PFSK-1 (cell line): ENCODE measurements around the gene MTSS2.

Experiments used
- FOXP2 ChIP-seq: optimal IDR thresholded peaks from 2 replicates; pipeline ENCODE3; 2011; ENCODE audit warnings: borderline replicate concordance, control low read depth, inconsistent platforms; ENCODE audit not compliant: insufficient read depth; ENCODE audit errors: extremely low read length, extremely low read depth
- POLR2AphosphoS5 ChIP-seq: IDR thresholded peaks from 2 replicates; pipeline ENCODE4 v1.6.1; 2012; ENCODE audit warnings: low read depth, mild to moderate bottlenecking, control low read depth, low read length, moderate library complexity
- REST ChIP-seq, 2 experiments: IDR thresholded peaks; 2 replicates each; pipeline versions ENCODE4 v1.6.1 to v1.8.0; 2011 to 2012; ENCODE audit warnings: low read depth in 2 of 2, low read length in 2 of 2, control low read depth in 1 of 2, inconsistent platforms in 1 of 2, mild to moderate bottlenecking in 1 of 2, moderate library complexity in 1 of 2; ENCODE audit not compliant: insufficient read depth in 1 of 2
- SIN3A ChIP-seq: IDR thresholded peaks from 2 replicates; pipeline ENCODE4 v1.6.1; 2012; ENCODE audit warnings: mild to moderate bottlenecking, low read length, moderate library complexity, borderline replicate concordance; ENCODE audit not compliant: insufficient read depth
- TAF1 ChIP-seq: IDR thresholded peaks from 2 replicates; pipeline ENCODE4 v1.6.1; 2012; ENCODE audit warnings: low read length, control low read depth, borderline replicate concordance; ENCODE audit not compliant: insufficient read depth

MTSS2 gene

GRCh38 chr16:70701036-70701435, 15.2 kb upstream of the MTSS2 start:
- TF ChIP-seq SIN3A = no peak
- TF ChIP-seq TAF1 = no peak
- no peak for TF ChIP-seq FOXP2
- no peak for TF ChIP-seq REST (IDR thresholded peaks at IDR 0.05; ENCODE audit: insufficient read depth in 1 of 2, low read depth in 2 of 2, low read length in 2 of 2)
- TF ChIP-seq POLR2AphosphoS5 = no peak

- no peak for TF ChIP-seq REST (IDR thresholded peaks at IDR 0.05; ENCODE audit: insufficient read depth in 1 of 2, low read depth in 2 of 2, low read length in 2 of 2)
- TF ChIP-seq POLR2AphosphoS5 = no peak
- TF ChIP-seq FOXP2 = no peak
- no peak for TF ChIP-seq SIN3A
- no peak for TF ChIP-seq TAF1
These were observed 14.5 kb upstream of the MTSS2 start for GRCh38 chr16:70700101-70701020.

- TF ChIP-seq TAF1 = no peak
- no peak for TF ChIP-seq SIN3A
- no peak for TF ChIP-seq FOXP2
- TF ChIP-seq REST (IDR thresholded peaks at IDR 0.05; ENCODE audit: insufficient read depth in 1 of 2, low read depth in 2 of 2, low read length in 2 of 2) = no peak
- TF ChIP-seq POLR2AphosphoS5 = no peak
These were observed 13.8 kb upstream of the MTSS2 start for GRCh38 chr16:70699696-70700095.

- TF ChIP-seq REST (IDR thresholded peaks at IDR 0.05; ENCODE audit: insufficient read depth in 1 of 2, low read depth in 2 of 2, low read length in 2 of 2) = no peak
- no peak for TF ChIP-seq TAF1
- no peak for TF ChIP-seq SIN3A
- no peak for TF ChIP-seq POLR2AphosphoS5
- no peak for TF ChIP-seq FOXP2
These were observed 13.0 kb upstream of the MTSS2 start for GRCh38 chr16:70698901-70699300.
